Measurements from ENCODE around the gene HNRNPUL1. TPM values are rescaled to one million over a fixed set of nuclear protein-coding genes. Genes with fewer than 3 reads are reported as not detected.

HNRNPUL1 gene
- total RNA-seq, 1 experiment from 2014 or later = 158 TPM

DNA sequence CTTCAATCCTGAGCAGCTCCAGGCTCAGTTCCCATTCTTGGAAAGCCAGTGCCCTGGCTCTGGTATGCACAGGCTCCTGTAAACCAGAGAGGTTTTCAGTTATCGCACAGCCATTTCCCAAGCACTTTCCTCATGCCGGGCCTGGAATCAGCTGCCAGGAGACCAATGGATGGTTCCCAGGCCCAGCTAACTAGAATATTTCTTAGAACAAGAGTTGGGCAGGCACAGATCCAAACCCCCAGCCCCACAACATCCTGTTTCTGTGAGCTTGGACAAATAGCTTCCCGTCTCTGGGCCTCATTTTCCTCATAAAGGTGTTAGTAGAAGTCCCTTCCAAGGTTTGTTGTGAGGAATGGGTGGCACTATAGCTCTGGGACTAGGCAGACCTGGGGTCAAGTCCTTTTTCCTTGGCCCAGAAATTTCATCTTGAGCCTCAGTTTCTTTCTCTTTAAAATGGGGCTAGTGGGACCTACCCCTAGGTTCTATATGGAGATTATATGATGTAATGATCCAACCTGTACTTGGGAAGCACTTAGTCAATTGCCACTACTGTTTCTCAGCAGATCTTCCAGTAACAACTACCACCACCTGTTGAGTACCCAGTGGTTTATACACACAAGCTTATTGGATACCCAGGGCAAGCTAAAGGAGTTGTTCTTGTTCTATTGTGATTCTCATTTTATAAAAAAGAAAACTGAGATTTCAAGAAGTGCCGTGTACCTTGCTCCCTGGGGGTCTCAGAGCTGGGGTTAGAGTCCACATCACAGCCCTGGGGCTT is 40.7 kb downstream of the HNRNPUL1 start:
- CTCF ChIA-PET = no interaction called here
- POLR2A ChIA-PET (ENCODE audit: unreplicated experiment) = no interaction called here
- no peaks in the 10 kb centered on the region for H3K9me3 ChIP-seq (ENCODE audit: low read length)
- no peak for TF ChIP-seq EZH2 (IDR thresholded peaks at IDR 0.05; ENCODE audit: low read length, unreplicated experiment)
- no peak for TF ChIP-seq EZH2phosphoT487 (IDR thresholded peaks at IDR 0.05; ENCODE audit: borderline replicate concordance, low read length)
- TF ChIP-seq, protein P1, sequence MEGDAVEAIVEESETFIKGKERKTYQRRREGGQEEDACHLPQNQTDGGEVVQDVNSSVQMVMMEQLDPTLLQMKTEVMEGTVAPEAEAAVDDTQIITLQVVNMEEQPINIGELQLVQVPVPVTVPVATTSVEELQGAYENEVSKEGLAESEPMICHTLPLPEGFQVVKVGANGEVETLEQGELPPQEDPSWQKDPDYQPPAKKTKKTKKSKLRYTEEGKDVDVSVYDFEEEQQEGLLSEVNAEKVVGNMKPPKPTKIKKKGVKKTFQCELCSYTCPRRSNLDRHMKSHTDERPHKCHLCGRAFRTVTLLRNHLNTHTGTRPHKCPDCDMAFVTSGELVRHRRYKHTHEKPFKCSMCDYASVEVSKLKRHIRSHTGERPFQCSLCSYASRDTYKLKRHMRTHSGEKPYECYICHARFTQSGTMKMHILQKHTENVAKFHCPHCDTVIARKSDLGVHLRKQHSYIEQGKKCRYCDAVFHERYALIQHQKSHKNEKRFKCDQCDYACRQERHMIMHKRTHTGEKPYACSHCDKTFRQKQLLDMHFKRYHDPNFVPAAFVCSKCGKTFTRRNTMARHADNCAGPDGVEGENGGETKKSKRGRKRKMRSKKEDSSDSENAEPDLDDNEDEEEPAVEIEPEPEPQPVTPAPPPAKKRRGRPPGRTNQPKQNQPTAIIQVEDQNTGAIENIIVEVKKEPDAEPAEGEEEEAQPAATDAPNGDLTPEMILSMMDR (conservative IDR thresholded peaks at IDR 0.05; ENCODE audit: low read depth, low read length) = no peak
- H3K9ac ChIP-seq (ENCODE audit: low read length) = no peak overlapping the region
- no peaks in the 10 kb centered on the region for H3F3A ChIP-seq (ENCODE audit: low read length, unreplicated experiment)
- H3K79me2 ChIP-seq (ENCODE audit: low read length) = no peaks in the 10 kb centered on the region
- H4K20me1 ChIP-seq (ENCODE audit: low read length) = no peaks in the 10 kb centered on the region
- intact Hi-C loops (cut with micrococcal nuclease) = no loop called here
- BruUV-seq (replicated peaks) = no TSS peak
- H2AFZ ChIP-seq (ENCODE audit: low read length) = no peak overlapping the region
- H3K4me1 ChIP-seq (ENCODE audit: insufficient read depth, low read length) = peaks cover 5% of the 10 kb centered on the region; the same call in 1 of the 2 replicates
- ATAC-seq (no peak), DNase-seq (no peak)
- no peaks in the 10 kb centered on the region for H3K9me2 ChIP-seq (replicated peaks; ENCODE audit: low read length)
- H3K4me2 ChIP-seq (ENCODE audit: low read length) = no peak overlapping the region
- peaks cover 46% of the 10 kb centered on the region for H3K36me3 ChIP-seq (ENCODE audit: low read depth, low read length)
- no peak overlapping the region for H3K27ac ChIP-seq (ENCODE audit: low read length)
- H3K4me3 ChIP-seq (ENCODE audit: low read length) = no peak overlapping the region
- no peaks in the 10 kb centered on the region for H3K27me3 ChIP-seq (ENCODE audit: low read length)

DNA sequence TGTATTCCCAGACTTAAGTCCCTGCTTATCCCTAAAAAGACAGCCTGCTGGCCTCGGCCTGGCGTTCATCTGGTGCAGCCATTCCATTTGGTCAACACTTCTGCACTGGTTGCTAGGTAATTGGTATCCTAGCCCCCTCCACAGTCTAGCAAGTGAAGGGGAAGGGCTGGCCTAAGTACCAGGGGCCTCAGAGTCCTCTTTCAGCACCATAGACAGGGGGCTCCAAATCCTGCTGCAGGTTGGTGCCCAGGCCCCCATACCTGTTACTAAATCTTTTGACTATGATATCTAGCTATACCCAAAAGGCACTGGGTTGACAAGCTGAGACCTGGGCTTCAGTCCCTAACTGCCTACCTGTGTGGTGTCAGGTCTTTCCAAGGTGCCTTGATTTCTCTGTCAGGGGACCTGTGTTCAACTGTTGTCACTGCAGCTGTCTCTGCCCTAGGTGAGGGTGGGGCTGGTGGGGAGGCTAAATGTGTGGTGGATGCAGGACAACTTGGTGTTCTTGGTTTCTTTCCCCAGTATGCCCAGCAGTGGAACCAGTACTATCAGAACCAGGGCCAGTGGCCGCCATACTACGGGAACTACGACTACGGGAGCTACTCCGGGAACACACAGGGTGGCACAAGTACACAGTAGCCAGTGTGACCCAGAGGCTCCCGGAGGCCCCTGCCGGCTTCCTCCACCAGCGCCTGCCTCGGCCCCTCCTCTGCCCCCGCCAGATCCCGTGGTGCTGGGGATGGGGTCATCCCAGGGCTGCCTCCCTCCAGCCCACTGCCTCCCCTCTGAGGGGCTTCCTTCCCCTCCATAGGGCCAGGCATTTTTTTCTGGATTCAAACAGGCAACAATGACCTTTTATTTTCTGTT is 42.0 kb downstream of the HNRNPUL1 start:
- Histone ChIP-seq H3K27ac (ENCODE audit: low read length) (no peak overlapping the region), H3K9ac (ENCODE audit: low read length) (no peak overlapping the region), H3F3A (ENCODE audit: low read length, unreplicated experiment) (no peaks in the 10 kb centered on the region), H3K4me1 (ENCODE audit: insufficient read depth, low read length) (peaks cover 8% of the 10 kb centered on the region; the same call in 1 of the 2 replicates), H3K27me3 (ENCODE audit: low read length) (no peaks in the 10 kb centered on the region), H3K79me2 (ENCODE audit: low read length) (peaks cover 7% of the 10 kb centered on the region), H3K9me2 (replicated peaks; ENCODE audit: low read length) (no peaks in the 10 kb centered on the region), H3K36me3 (ENCODE audit: low read depth, low read length) (peaks cover 35% of the 10 kb centered on the region), H3K4me3 (ENCODE audit: low read length) (no peak overlapping the region), H3K4me2 (ENCODE audit: low read length) (no peak overlapping the region), H2AFZ (ENCODE audit: low read length) (no peak overlapping the region), H3K9me3 (ENCODE audit: low read length) (no peaks in the 10 kb centered on the region), H4K20me1 (ENCODE audit: low read length) (no peaks in the 10 kb centered on the region)
- no TSS peak for BruUV-seq (replicated peaks)
- intact Hi-C loops (cut with micrococcal nuclease) = no loop called here
- TF ChIP-seq, protein P1 (conservative IDR thresholded peaks at IDR 0.05; ENCODE audit: low read depth, low read length) = no peak
- no peak for TF ChIP-seq EZH2 (IDR thresholded peaks at IDR 0.05; ENCODE audit: low read length, unreplicated experiment)
- TF ChIP-seq EZH2phosphoT487 (IDR thresholded peaks at IDR 0.05; ENCODE audit: borderline replicate concordance, low read length) = no peak
- ATAC-seq (no peak), DNase-seq (no peak)
- CTCF ChIA-PET = no interaction called here
- POLR2A ChIA-PET (ENCODE audit: unreplicated experiment) = interaction anchor here (0.6 kb wide), 1 partner anchor 45 kb away, joined by 3 read pairs; no protein-coding TSS in a partner anchor
